Right lobe of liver (tissue), 4 donors: ENCODE measurements around the gene EML6.

Experiments
- POLR2A ChIP-seq: fragments of 450-650 bp; IDR thresholded peaks from one replicate; pipeline ENCODE4 v1.6.1; 2017; ENCODE audit warnings: antibody characterized with exemption, mild to moderate bottlenecking
- TF ChIP-seq, protein P1 (sequence below), 4 donors: fragments of 200-600 bp in 3 of 4; fragments of 450-650 bp in 1 of 4; IDR thresholded peaks; one replicate each; pipeline versions ENCODE4 v1.5.1 to v1.8.0; 2016 to 2022; ENCODE audit warnings: antibody characterized with exemption in 4 of 4, mild to moderate bottlenecking in 2 of 4
- donor health status: DM: no; HTN: no; CAD: no.
- donor health status: DM: no; HTN: no; CAD: no.
- donor health status: DM: no; HTN: yes; CAD: no.

DNA sequence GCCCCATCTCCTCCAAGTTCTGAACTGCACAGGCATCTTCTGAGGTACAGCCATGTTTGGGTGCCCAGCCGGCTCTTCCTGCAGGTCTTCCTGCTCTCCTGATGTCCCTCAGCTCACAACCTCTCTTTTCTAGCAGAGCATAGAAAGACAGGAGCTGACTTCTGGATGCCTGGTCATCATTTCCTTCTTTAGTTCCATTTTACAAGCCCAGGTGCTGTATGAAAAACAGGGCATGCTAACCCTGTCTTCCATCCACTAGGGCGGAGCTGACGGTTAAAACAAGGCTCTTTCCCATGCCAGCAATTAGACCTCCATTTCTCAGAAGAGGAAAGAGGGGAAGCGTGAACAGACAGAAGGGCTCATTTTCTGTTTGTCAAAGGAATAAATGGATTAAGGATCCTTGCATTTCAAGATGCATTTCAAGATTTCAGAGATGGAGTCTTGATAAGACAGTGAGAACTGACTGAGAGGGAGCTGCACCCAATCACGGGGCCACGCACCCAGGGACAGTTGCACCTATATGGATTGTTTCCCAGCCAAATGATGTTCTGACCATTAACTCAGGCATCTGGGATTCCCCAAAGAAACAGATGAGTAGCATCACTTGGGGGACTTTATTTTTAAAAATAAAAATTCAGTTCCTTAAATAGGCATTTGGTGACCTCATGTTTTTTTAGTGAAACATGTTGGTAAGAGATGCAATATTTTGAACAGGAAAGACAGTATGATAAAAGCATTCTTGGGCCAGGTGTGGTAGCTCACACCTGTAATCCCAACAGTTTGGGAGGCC, 45.8 kb upstream of the EML6 start:
- TF ChIP-seq, protein P1, sequence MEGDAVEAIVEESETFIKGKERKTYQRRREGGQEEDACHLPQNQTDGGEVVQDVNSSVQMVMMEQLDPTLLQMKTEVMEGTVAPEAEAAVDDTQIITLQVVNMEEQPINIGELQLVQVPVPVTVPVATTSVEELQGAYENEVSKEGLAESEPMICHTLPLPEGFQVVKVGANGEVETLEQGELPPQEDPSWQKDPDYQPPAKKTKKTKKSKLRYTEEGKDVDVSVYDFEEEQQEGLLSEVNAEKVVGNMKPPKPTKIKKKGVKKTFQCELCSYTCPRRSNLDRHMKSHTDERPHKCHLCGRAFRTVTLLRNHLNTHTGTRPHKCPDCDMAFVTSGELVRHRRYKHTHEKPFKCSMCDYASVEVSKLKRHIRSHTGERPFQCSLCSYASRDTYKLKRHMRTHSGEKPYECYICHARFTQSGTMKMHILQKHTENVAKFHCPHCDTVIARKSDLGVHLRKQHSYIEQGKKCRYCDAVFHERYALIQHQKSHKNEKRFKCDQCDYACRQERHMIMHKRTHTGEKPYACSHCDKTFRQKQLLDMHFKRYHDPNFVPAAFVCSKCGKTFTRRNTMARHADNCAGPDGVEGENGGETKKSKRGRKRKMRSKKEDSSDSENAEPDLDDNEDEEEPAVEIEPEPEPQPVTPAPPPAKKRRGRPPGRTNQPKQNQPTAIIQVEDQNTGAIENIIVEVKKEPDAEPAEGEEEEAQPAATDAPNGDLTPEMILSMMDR (IDR thresholded peaks at IDR 0.05): no peak
- TF ChIP-seq POLR2A: no peak
